HG02678 (cell line): ENCODE measurements around the gene TGDS.
"Not testable (repeated sequence)": the region's sequence is repeated elsewhere in the genome, so short reads cannot be mapped to it uniquely, and the experiment has no call there.

Source experiments
- ATAC-seq: cut with Tn5 transposase; IDR thresholded peaks from one replicate; pipeline ENCODE4 v1.9.1; 2021; ENCODE audit warnings: mild to moderate bottlenecking, moderate library complexity; ENCODE audit not compliant: unreplicated experiment

The TGDS gene

DNA sequence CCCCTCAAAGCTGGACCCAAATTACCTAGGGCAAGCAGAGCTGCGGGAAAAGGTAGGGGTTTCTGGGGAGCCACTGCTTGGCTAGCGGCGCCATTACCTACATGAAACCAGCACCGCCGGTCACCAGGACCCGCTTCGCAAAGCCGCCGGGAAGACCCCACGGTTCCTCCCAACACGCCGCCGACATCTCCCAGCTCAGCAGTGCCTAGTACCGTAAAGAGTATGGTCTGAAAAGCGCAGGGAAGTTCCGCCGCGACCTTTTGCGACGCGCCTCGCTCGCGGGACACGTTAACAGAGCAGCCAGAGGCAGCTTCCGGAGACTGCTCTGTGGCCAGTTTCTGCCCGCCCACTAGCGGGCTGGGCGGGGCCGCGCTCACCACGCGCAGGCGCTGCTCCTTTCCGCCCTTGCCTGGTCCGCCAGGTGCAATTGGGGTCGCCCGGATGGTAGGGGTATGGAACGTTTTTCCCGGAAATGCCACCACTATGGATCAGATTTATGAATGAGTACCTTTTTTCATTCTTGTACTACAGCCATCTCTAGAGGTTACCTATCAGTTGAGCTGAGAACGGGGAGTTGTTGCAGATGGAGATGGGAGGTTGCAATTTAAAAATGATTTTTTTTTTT, at the start of gene TGDS:
Gene TGDS (minus strand): TSS at position 203 of the 625 bp plus-strand sequence. CDS start 16 bp downstream, at position 187.
- ATAC-seq: peak; percentile 96

- ATAC-seq: no peak
These were observed 45.5 kb upstream of the TGDS start for GRCh38 chr13:94641409-94641941.

- no peak for ATAC-seq
These were observed 44.8 kb upstream of the TGDS start for GRCh38 chr13:94640721-94641120.

DNA sequence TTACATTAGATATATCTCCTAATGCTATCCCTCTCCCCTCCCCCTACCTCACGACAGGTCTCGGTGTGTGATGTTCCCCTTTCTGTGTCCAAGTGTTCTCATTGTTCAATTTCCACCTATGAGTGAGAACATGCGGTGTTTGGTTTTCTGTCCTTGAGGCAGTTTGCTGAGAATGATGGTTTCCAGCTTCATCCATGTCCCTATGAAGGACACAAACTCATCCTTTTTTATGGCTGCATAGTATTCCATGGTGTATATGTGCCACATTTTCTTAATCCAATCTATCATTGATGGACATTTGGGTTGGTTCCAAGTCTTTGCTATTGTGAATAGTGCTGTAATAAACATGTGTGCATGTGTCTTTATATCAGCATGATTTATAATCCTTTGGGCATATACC, 41.7 kb upstream of the TGDS start:
- ATAC-seq: not testable (repeated sequence)

DNA sequence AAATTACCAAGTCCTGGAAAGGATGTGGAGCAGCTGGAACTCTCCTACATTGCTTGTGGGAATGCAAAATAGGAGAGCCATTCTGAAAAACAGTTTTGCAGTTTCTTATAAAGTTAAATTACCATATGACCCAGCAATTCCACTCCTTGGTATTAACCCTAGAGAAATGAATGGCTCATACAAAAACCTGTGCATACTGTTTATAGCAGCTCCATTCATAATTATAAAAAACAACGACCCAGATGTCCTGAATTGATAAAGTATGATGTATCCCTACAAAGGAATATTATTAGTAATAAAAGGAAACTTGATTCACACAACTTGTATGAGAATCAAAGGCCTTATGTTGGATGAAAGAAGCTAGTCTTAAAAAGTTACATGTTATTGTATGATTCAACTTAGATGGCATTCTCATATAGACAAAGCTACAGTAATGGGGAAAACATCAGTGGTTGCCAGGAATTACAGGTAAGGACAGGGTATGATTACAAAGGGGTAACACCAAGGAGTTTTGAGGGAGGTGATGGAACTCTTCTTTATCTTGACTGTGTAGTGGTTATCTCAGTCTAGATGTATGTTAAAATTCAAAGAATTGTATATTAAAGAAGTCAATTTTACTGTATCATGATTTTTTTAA, 41.1 kb upstream of the TGDS start:
- ATAC-seq: no peak

DNA sequence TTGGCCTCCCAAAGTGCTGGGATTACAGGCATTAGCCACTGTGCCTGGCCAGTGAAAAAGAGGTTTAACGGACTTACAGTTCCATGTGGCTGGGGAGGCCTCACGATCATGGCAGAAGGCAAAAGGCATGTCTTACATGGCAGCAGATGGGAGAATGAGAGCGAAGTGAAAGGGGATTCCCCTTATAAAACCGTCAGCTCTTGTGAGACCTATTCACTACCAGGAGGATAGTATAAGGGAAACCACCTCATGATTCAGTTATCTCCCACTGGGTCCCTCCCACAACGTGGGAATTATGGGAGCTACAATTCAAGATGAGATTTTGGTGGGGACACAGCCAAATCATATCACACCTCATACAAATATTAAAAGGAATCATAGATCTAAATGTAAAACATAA, 40.1 kb upstream of the TGDS start:
- ATAC-seq: not testable (repeated sequence)

- no peak for ATAC-seq
These were observed 36.5 kb upstream of the TGDS start for GRCh38 chr13:94632226-94632980.

DNA sequence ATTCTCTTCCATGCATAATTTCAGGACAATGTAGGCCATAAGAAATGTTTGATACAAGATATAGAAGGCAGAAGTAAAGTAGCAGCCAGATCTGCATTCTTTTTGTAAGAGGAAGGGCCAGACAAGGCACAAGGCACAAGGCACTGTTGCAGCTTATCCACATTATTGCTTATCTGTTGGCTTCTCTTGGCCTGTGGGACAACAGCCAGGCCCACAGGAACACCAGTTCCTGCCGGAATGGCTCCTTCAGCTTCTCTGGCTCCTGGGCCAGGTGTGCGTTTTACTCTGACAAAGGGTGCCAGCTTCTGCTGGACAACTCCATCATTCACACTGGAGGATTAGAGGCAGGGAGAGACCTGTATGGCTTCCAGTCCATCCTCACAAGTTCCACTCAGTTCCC, 34.9 kb upstream of the TGDS start:
- no peak for ATAC-seq

- no peak for ATAC-seq
These were observed 27.4 kb upstream of the TGDS start for GRCh38 chr13:94623316-94623715.

DNA sequence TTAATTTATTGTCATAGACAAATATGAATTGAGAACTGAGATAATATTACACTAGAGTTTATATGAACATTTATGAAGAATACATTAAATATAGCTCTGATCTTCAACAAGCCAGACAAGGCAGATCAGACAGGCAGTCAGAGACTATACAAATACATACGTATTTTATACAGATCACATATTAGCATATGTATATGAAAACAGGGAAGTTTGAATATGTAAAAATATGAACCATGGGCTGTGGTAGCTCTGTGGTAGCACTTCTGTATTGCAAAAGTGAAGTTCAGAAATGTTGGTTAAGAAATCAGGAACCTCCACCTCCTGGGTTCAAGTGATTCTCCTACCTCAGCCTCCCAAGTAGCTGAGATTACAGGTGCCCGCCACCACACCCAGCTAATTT, 26.4 kb upstream of the TGDS start:
- ATAC-seq: no peak

GRCh38 chr13:94620286-94620896, 24.4 kb upstream of the TGDS start:
- ATAC-seq: peak; percentile 65

GRCh38 chr13:94617389-94618000, 21.5 kb upstream of the TGDS start:
- ATAC-seq: no peak

GRCh38 chr13:94613051-94613450, 17.1 kb upstream of the TGDS start:
- ATAC-seq: no peak

DNA sequence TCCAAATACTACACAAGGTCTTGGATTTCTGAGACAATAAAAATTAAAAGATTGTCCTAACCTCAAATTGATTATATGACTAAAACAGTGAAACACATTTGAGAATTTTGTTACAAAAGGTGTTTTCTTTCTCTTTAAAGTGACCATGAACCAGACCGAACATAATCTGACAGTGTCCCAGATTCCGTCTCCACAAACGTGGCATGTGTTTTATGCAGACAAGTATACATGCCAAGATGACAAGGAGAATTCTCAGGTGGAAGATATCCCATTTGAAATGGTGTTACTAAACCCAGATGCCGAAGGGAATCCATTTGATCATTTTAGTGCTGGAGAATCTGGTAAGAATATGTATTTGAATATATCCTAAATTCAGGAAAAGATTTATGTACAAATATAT, 16.1 kb upstream of the TGDS start:
- ATAC-seq: no peak

GRCh38 chr13:94610475-94610874, 14.5 kb upstream of the TGDS start:
- no peak for ATAC-seq

- ATAC-seq: no peak
These were observed 13.2 kb upstream of the TGDS start for GRCh38 chr13:94609196-94609595.

GRCh38 chr13:94608586-94608985, 12.6 kb upstream of the TGDS start:
- ATAC-seq: no peak

GRCh38 chr13:94607939-94608338, 12.0 kb upstream of the TGDS start:
- no peak for ATAC-seq

DNA sequence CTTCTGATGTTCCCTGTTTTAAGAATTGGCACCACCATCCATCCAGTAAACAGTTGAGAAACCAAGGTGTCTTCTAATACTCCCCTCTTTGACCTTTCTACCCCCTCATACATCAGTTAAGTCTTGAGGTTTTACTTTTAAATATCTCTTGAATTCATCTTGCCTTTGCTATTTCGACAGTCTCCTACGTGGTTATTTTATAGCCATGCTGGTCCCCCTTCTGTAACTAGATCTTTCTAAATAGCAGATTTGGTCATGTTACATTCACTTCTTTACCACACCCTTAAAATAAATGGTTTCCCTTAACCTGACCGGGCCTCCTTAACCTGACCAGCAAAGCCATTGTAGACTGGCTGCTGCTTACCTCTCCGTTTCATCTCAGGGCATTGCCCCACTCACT, 11.1 kb upstream of the TGDS start:
- ATAC-seq: no peak

GRCh38 chr13:94602467-94602866, 6.5 kb upstream of the TGDS start:
- no peak for ATAC-seq
